ENCODE results near the gene HTT.

HTT gene

GRCh38 chr4:3280466-3280865, 206.0 kb downstream of the HTT start:
- no peak for DNase-seq

- no peak for DNase-seq
Measured at GRCh38 chr4:3283483-3283882, 209.0 kb downstream of the HTT start.

- no peak for DNase-seq
Measured at GRCh38 chr4:3283916-3284315, 209.4 kb downstream of the HTT start.

GRCh38 chr4:3284734-3285557, 210.5 kb downstream of the HTT start:
- no peak for DNase-seq

GRCh38 chr4:3285558-3286334, 211.3 kb downstream of the HTT start:
- peak; percentile 23 for DNase-seq

- no peak for DNase-seq
Measured at GRCh38 chr4:3286335-3287175, 212.1 kb downstream of the HTT start.

- DNase-seq: no peak
Measured at GRCh38 chr4:3287271-3287971, 212.9 kb downstream of the HTT start.

GRCh38 chr4:3287972-3288570, 213.6 kb downstream of the HTT start:
- no peak for DNase-seq

- DNase-seq: no peak
Measured at GRCh38 chr4:3288571-3289094, 214.2 kb downstream of the HTT start.

GRCh38 chr4:3290476-3290875, 216.0 kb downstream of the HTT start:
- no peak for DNase-seq

- DNase-seq: no peak
Measured at GRCh38 chr4:3290889-3291321, 216.4 kb downstream of the HTT start.

GRCh38 chr4:3291411-3291968, 217.0 kb downstream of the HTT start:
- no peak for DNase-seq

GRCh38 chr4:3291969-3292570, 217.6 kb downstream of the HTT start:
- DNase-seq: peak; percentile 62

- peak; percentile 93 for DNase-seq
Measured at GRCh38 chr4:3292571-3293400, 218.3 kb downstream of the HTT start, which contains the start of gene RGS12. Gene RGS12 (plus strand): TSS chr4:3293021. CDS start chr4:3316171, 23,150 bp downstream.
